EL (cell line): ENCODE data around the gene KRT3.
"Not testable (repeated sequence)": the region's sequence is repeated elsewhere in the genome, so short reads cannot be mapped to it uniquely, and the experiment has no call there.

Experiments
- DNase-seq: peaks from one replicate; pipeline ENCODE4 v3.0.0-alpha.2; 2016

The KRT3 gene

DNA sequence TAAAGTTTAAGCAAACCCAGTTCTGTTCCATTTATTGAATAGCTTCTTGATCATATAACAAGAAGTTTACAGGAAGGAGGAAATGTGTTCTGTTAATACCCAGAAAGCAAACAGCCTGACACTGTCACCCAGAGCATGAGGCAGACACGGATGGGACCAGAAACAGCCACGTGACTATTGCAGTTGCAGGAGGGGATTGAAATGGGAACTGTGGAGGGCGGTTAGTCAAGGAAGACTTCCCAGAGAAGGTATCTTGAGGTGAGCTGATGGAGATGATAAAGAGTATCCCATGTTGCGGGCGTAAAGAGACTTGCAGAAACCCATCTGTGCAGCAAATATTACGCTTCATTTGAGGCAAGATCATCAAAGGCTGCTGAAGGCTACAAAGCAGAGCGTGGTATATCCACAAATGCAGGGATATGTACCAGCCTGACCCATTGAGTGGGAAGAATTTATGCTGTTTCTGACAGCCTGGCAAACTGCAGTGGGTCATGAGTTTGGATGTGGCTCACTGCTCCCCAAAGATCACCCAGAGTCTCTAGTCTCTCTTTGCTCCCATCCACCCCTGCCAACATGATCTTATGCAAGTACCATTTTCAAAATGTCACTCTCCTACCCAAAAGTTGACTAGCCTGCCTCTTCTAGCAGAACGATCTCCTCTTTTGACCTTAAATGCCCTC lies 39.5 kb downstream of the KRT3 start:
- no peak for DNase-seq

GRCh38 chr12:52755533-52755932 lies 40.4 kb downstream of the KRT3 start:
- no peak for DNase-seq

GRCh38 chr12:52754135-52754534 lies 41.8 kb downstream of the KRT3 start:
- DNase-seq = no peak

DNA sequence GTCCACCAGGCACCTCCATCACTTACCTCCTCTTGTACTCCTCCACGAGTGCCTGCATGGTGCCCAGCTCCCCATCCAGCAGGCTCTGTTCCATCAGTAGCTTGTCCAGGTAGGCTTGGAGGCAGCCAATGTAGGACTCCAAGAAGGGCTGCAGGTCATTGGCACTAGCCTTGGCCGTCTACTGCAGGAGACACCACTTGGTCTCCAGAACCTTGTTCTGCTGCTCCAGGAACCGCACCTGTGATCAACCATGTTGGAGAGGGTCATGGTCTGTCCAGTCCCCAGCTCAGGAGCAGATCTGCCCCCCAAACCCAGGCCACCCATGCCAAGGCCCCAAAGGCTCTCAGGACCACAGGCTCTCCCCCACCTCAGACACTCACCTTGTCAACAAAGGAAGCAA lies 42.6 kb downstream of the KRT3 start:
- no peak for DNase-seq

GRCh38 chr12:52752516-52752915 lies 43.4 kb downstream of the KRT3 start:
- no peak for DNase-seq

- DNase-seq = no peak
Observed at GRCh38 chr12:52751795-52752194, 44.1 kb downstream of the KRT3 start.

GRCh38 chr12:52750532-52750931 lies 45.4 kb downstream of the KRT3 start:
- DNase-seq = not testable (repeated sequence)

- no peak for DNase-seq
Observed at GRCh38 chr12:52749827-52750226, 46.1 kb downstream of the KRT3 start.

GRCh38 chr12:52748578-52748977 lies 47.3 kb downstream of the KRT3 start:
- DNase-seq = no peak

DNA sequence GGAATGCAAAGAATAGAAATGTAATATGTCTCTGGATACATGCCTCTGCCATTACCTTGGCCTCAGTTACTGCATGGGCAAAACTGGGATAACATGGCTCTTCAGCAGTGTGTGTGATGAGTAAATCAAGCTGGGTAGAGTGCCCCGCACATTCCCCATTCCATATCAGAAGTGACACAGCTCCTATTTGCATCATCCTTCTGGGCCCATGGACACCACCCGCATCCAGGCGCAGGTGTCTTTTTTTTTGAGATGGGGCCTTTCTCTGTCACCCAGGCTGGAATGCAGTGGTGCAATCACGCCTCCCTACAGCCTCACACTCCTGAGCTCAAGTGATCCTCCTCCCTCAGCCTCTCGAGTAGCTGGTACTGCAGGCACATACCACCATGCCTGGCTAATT lies 50.4 kb downstream of the KRT3 start:
- DNase-seq = no peak

GRCh38 chr12:52744493-52745156 lies 51.3 kb downstream of the KRT3 start:
- DNase-seq = no peak

DNA sequence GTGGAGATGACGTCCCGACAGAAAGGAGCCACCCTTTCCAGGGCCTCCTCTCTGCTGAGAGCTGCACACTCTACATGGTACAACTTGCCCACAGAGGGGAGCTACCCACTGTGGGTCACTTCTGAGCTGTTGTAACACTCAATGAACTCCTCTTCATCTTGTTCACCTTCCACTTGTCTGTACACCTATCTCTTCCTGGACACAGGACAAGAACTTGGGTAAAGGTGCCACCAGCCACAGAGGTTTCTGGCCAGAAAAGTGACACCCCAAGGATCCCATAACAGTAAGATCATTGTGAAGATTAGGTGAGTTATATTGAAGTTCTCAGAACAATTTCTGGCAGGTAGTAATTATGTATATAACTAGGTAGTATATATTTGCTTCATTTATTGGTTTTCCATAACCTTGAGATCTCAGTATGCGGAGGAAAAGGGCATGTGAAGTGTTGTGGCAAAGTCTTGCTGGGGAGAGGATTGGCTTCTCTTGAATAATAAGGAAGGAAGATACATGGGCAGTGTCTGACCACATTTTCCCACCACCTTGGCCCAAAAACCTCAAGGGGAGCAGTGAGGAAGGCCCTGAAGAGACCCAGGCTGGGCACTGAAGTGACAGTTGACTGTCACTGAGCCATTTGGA lies 53.0 kb downstream of the KRT3 start:
- no peak for DNase-seq

GRCh38 chr12:52742196-52742580 lies 53.7 kb downstream of the KRT3 start:
- DNase-seq = no peak

DNA sequence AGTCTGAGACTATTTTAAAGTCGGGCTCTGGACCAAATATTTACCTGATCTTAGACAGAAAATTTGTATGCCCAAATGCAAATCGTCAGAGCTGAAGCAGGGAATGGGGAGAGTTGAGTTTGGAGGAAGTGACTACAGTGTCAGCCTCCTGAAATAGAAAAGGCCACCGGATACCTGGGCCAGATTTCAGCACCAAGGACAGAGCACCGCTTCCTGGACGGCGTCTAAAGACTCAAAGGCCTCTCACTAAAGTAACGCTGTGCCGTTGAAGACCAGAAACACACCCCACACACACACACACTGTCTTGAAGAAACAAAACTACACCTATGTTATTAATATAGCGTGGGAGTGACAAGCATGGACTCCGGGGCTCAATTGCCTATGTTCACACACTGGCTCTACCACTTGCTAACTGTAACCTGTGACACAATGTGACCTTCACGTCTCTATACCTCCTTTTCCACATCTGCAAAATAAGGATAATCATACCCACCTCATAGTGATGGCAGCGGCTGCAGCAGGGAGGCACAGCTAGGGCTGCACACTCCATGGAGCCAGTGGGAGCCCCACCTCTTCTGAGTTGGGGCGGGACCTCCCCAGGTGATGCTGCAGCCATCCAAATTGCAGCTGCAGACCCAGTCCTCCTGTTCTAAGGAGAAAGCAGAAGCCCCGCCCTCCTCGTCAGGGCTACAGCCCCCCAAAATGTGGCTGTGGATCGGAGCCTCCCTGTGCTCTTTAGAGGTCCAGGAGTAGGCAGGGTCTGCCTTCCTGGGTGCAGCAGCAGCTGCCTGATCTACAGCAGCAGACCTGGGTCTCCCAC lies 54.3 kb downstream of the KRT3 start:
- DNase-seq = peak; percentile 37

GRCh38 chr12:52740584-52740983 lies 55.3 kb downstream of the KRT3 start:
- DNase-seq = no peak

DNA sequence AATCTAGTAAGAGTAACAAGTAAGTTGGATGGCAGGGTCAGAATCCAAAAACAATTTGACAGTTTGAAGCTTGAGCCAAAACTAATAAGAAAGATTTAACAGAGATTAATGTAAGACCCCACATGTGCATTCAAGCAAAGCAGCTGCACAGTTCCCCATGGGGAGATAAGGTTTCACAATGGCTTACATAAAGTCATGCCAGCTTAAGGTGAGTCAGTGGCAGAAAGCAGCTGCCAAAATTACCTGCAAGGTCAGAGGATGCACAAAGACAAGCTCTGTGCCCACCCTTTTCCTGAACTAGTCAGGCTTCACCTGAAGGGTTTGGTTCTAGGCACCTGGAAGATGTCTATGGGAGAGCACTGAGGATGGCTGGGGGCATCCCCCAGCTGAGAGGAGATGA lies 56.0 kb downstream of the KRT3 start:
- DNase-seq = no peak
